ENCODE data around the gene MAPRE2.
"Not testable (repeated sequence)": the region's sequence is repeated elsewhere in the genome, so short reads cannot be mapped to it uniquely, and the experiment has no call there.

The MAPRE2 gene

GRCh38 chr18:35142275-35142615, 101.0 kb downstream of the MAPRE2 start:
- no peak for DNase-seq (ENCODE audit: low read depth in 1 of 2, low spot score in 1 of 2)
- in situ Hi-C loops (cut with HindIII; ENCODE audit: low pct_unique_long_range_greater_than_20kb, low sequenced_read_pairs): no loop called here
- no peak for TF ChIP-seq JUND (IDR thresholded peaks at IDR 0.05; ENCODE audit: low read depth)

- in situ Hi-C loops (cut with HindIII; ENCODE audit: low pct_unique_long_range_greater_than_20kb, low sequenced_read_pairs): no loop called here
- DNase-seq (ENCODE audit: low read depth in 1 of 2, low spot score in 1 of 2): peak; percentile 13 to 66
- TF ChIP-seq JUND (IDR thresholded peaks at IDR 0.05; ENCODE audit: low read depth): no peak
Observed at GRCh38 chr18:35143622-35144596, 102.7 kb downstream of the MAPRE2 start.

DNA sequence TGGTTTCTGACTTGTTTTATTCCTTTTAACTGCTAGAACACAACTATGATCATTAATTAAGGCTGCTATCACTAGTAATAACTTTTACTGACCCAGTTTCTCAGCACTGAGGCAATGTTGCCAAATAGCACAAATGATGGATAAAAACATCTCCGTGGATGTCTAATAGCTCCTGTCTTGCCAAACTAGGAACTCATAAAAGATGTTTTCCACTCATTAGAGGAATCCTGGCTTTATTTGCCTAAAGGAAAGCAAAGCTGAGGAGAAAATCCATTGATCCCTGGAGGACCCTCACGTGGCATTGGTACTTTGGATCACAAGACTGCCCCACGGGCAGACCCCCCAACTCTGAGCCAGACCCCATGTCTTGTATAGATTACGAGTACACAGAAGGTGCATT, 103.5 kb downstream of the MAPRE2 start:
- in situ Hi-C loops (cut with HindIII; ENCODE audit: low pct_unique_long_range_greater_than_20kb, low sequenced_read_pairs): no loop called here
- no peak for TF ChIP-seq JUND (IDR thresholded peaks at IDR 0.05; ENCODE audit: low read depth)
- DNase-seq (ENCODE audit: low read depth in 1 of 2, low spot score in 1 of 2): no peak

- DNase-seq (ENCODE audit: low read depth in 1 of 2, low spot score in 1 of 2); in situ Hi-C loops (cut with HindIII; ENCODE audit: low pct_unique_long_range_greater_than_20kb, low sequenced_read_pairs): not testable (repeated sequence)
Observed at GRCh38 chr18:35150195-35150594, 109.0 kb downstream of the MAPRE2 start.

DNA sequence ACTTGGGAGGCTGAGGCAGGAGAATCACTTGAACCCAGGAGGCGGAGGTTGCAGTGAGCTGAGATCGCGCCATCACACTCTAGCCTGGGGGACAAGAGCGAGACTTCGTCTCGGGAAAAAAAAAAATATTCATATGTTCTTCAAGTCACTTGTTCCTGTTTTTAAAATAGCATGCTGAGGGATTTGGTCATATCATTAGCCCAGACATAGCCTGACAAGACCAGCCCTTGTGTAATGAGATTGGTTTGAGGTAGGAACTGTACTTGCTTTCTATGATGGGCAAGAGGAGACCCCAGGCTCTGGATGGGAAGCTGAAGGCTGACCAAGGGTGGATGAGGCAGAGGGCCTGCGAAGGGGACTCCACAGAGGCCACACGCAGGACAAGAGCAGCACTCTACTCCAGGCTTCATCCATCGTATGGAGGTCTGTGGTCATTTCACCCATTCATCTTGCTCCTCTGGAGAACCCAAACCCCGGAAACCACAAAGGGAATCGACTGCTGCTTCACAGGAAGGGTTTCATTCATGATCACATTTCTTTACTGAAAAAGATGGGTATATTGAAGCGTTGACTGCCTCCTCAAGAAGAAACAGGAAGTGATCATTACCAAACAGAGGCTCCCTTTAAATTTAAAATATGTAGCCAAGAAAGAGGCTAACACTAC, 112.5 kb downstream of the MAPRE2 start:
- no peak for DNase-seq (ENCODE audit: low read depth in 1 of 2, low spot score in 1 of 2)
- in situ Hi-C loops (cut with HindIII; ENCODE audit: low pct_unique_long_range_greater_than_20kb, low sequenced_read_pairs): no loop called here
- no peak for TF ChIP-seq JUND (IDR thresholded peaks at IDR 0.05; ENCODE audit: low read depth)

DNA sequence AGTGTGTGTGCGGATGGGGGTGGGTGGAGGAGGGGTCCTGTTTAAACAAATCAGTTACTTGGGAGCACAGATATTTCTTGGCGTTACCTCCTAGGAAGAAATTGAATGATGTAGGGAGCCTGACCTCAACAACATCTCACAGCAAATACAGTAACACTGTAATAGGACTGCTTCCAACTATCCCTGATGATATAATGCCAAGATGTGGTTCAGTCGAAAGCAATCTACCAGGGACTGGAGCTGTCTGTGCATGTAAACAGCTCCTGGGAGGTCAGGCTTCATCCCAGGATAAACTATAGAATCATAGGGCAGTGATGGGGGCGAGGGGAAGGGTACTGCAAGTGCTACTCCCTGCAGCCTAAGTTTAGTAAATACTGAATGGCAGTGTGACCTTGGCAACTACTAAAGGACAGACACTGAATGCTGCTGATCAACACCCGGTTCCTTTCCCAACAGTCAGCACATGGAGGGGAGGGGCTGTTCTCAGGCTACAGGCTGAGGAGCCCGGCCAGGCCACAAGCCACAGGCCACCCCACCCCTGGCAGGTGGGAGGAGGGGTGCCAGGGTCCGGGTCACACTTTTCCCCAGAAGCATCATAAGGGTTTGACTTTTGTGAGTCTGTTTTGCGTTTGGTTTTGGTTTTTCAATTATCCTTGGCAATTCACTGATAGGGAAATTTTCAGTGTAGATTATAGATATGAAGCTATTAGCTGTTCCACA, 114.3 kb downstream of the MAPRE2 start:
- in situ Hi-C loops (cut with HindIII; ENCODE audit: low pct_unique_long_range_greater_than_20kb, low sequenced_read_pairs): no loop called here
- no peak for TF ChIP-seq JUND (IDR thresholded peaks at IDR 0.05; ENCODE audit: low read depth)
- DNase-seq (ENCODE audit: low read depth in 1 of 2, low spot score in 1 of 2): no peak

DNA sequence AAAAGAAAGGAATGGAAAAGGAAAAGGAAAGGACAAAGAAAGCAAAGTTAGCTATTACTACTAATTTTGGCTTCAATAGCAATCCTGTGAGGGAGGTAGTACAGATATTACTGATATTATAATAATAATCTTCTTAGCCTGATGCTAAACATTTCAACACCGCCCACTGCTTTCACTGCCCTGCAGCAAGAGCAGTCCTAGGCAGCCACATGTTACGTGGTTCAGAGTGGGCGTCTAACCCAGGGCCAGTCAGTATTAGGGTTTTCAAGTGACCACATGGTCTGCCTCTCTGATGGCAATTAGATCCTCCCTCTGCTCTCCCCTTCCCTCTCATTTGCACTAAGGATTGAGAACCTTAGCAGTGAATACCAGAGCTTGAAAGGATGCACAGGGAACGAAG, 116.0 kb downstream of the MAPRE2 start:
- TF ChIP-seq JUND (IDR thresholded peaks at IDR 0.05; ENCODE audit: low read depth): no peak
- no peak for DNase-seq (ENCODE audit: low read depth in 1 of 2, low spot score in 1 of 2)
- in situ Hi-C loops (cut with HindIII; ENCODE audit: low pct_unique_long_range_greater_than_20kb, low sequenced_read_pairs): no loop called here

GRCh38 chr18:35158728-35159450, 117.7 kb downstream of the MAPRE2 start:
- no peak for TF ChIP-seq JUND (IDR thresholded peaks at IDR 0.05; ENCODE audit: low read depth)
- in situ Hi-C loops (cut with HindIII; ENCODE audit: low pct_unique_long_range_greater_than_20kb, low sequenced_read_pairs): no loop called here
- DNase-seq (ENCODE audit: low read depth in 1 of 2, low spot score in 1 of 2): no peak

GRCh38 chr18:35159782-35160181, 118.6 kb downstream of the MAPRE2 start:
- TF ChIP-seq JUND (IDR thresholded peaks at IDR 0.05; ENCODE audit: low read depth): no peak
- DNase-seq (ENCODE audit: low read depth in 1 of 2, low spot score in 1 of 2): no peak
- in situ Hi-C loops (cut with HindIII; ENCODE audit: low pct_unique_long_range_greater_than_20kb, low sequenced_read_pairs): no loop called here

- DNase-seq (ENCODE audit: low read depth in 1 of 2, low spot score in 1 of 2): no peak
- TF ChIP-seq JUND (IDR thresholded peaks at IDR 0.05; ENCODE audit: low read depth): no peak
- in situ Hi-C loops (cut with HindIII; ENCODE audit: low pct_unique_long_range_greater_than_20kb, low sequenced_read_pairs): no loop called here
Observed at GRCh38 chr18:35161485-35161884, 120.3 kb downstream of the MAPRE2 start.

DNA sequence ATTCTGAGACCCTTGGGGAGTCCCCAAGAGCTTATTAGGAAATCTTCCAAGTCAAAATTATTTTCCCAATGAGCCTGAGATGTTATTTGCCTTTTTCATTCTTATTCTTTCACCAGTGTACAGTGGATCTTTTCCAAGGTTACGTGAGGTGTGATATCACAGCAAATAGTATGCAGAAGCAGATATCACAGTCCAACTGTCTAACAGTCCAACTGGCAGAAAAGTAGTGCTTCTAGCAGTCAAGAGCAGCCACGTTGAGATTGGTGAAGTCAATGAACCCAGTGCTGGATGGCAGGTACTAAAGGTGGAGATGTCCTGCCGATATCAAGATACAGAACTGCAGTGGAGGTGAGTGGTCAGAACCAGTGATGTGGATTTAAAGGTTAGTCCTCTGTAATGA, 120.7 kb downstream of the MAPRE2 start:
- no peak for DNase-seq (ENCODE audit: low read depth in 1 of 2, low spot score in 1 of 2)
- in situ Hi-C loops (cut with HindIII; ENCODE audit: low pct_unique_long_range_greater_than_20kb, low sequenced_read_pairs): no loop called here
- TF ChIP-seq JUND (IDR thresholded peaks at IDR 0.05; ENCODE audit: low read depth): no peak

- in situ Hi-C loops (cut with HindIII; ENCODE audit: low pct_unique_long_range_greater_than_20kb, low sequenced_read_pairs): no loop called here
- no peak for DNase-seq (ENCODE audit: low read depth in 1 of 2, low spot score in 1 of 2)
- TF ChIP-seq JUND (IDR thresholded peaks at IDR 0.05; ENCODE audit: low read depth): no peak
Observed at GRCh38 chr18:35163014-35163539, 121.9 kb downstream of the MAPRE2 start.

Data from T47D (cell line).